ENCODE measurements around the gene CPA4.

DNA sequence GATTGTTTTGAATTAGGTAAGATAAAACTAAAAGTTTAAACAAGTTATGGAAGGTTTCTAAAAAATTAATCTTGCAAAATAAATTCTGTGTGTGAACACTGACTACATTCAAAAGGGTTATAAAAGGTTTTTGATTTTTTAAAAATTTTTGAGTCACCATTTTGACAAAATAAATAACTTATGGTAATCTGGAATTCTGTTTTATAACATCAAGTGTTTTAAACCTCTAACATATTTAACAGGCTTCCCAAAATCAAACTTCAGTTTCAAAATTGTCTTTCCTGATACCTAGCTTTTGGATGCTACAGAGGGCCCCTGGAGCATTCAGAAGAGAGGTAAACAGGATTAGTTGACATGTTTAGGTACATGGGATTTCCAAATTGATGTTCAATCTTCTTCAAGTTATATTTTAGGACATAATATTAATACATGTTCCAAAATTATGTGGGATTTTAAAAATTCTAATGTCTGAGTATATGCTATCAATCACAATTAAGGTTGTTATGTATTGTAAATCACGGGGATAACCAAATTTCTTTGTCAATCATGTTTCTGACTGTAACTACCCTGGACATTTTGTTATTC, 34.4 kb upstream of the CPA4 start:
- TF ChIP-seq, protein P1, sequence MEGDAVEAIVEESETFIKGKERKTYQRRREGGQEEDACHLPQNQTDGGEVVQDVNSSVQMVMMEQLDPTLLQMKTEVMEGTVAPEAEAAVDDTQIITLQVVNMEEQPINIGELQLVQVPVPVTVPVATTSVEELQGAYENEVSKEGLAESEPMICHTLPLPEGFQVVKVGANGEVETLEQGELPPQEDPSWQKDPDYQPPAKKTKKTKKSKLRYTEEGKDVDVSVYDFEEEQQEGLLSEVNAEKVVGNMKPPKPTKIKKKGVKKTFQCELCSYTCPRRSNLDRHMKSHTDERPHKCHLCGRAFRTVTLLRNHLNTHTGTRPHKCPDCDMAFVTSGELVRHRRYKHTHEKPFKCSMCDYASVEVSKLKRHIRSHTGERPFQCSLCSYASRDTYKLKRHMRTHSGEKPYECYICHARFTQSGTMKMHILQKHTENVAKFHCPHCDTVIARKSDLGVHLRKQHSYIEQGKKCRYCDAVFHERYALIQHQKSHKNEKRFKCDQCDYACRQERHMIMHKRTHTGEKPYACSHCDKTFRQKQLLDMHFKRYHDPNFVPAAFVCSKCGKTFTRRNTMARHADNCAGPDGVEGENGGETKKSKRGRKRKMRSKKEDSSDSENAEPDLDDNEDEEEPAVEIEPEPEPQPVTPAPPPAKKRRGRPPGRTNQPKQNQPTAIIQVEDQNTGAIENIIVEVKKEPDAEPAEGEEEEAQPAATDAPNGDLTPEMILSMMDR (IDR thresholded peaks at IDR 0.05), result no peak
- no peak for TF ChIP-seq POLR2A (IDR thresholded peaks at IDR 0.05)
